Ammon's horn (tissue), 1 donor: Measurements from ENCODE around the gene ZNF775.

ENCODE experiments used
- DNase-seq: peaks from one replicate; pipeline ENCODE4 v3.0.0-alpha.2; 2016; ENCODE audit warnings: low spot score

Gene ZNF775

GRCh38 chr7:150441524-150441923 is 62.4 kb downstream of the ZNF775 start:
- DNase-seq, result no peak

GRCh38 chr7:150442811-150443210 is 63.7 kb downstream of the ZNF775 start:
- DNase-seq, result no peak

GRCh38 chr7:150443793-150444540 is 64.8 kb downstream of the ZNF775 start:
- DNase-seq, result no peak

- DNase-seq, result no peak
Observed at GRCh38 chr7:150444674-150445365, 65.7 kb downstream of the ZNF775 start.

- no peak for DNase-seq
Observed at GRCh38 chr7:150446288-150446938, 67.3 kb downstream of the ZNF775 start.
